ENCODE results near the gene CLDN7.

The CLDN7 gene

DNA sequence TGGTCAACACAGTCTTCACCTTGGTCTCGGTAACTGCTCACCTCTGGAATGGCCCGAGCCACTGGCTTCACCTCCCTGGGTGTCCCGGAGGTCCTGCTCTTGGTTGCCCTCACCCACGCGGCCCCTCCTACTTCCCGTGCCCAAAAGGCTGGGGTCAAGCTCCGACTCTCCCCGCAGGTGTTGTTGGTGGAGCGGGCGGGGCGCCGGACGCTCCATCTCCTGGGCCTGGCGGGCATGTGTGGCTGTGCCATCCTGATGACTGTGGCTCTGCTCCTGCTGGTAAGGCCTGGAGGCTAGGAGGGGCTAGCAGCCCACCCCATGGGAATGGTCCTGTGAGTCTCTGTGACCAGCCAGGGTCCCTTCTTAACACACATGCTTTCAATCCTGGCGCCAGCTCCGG, 22.6 kb upstream of the CLDN7 start:
- no peaks in the 10 kb centered on the region for H3K36me3 ChIP-seq (ENCODE audit: insufficient read depth, low read length)
- H3K4me3 ChIP-seq (ENCODE audit: low read depth, low read length) = no peak overlapping the region
- no peak overlapping the region for H2AFZ ChIP-seq (ENCODE audit: low read length, unreplicated experiment)
- H3K4me1 ChIP-seq (ENCODE audit: control insufficient read depth, insufficient read depth, low read length, unreplicated experiment) = no peaks in the 10 kb centered on the region
- H3K79me2 ChIP-seq (ENCODE audit: control insufficient read depth, insufficient read depth, low read length, unreplicated experiment) = no peaks in the 10 kb centered on the region
- peaks cover 49% of the 10 kb centered on the region for H3K27me3 ChIP-seq (ENCODE audit: insufficient read depth, low read length)
- no peak overlapping the region for H3K27ac ChIP-seq (ENCODE audit: low read depth, low read length)

DNA sequence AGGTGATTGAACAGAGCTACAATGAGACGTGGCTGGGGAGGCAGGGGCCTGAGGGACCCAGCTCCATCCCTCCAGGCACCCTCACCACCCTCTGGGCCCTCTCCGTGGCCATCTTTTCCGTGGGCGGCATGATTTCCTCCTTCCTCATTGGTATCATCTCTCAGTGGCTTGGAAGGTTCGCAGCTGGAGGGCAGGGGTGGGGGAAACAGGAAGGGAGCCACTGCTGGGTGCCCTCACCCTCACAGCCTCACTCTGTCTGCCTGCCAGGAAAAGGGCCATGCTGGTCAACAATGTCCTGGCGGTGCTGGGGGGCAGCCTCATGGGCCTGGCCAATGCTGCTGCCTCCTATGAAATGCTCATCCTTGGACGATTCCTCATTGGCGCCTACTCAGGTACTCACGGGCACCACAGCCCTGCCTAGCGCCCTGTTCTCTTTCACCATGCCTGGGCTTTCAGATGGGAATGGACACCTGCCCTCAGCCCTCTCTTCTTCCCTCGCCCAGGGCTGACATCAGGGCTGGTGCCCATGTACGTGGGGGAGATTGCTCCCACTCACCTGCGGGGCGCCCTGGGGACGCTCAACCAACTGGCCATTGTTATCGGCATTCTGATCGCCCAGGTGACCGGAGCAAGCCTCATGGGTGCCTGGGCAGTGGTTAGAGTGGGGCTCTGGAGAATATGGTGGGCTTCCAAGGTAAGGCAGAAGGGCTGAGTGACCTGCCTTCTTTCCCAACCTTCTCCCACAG, 21.4 kb upstream of the CLDN7 start:
- H3K79me2 ChIP-seq (ENCODE audit: control insufficient read depth, insufficient read depth, low read length, unreplicated experiment) = no peaks in the 10 kb centered on the region
- no peak overlapping the region for H2AFZ ChIP-seq (ENCODE audit: low read length, unreplicated experiment)
- no peaks in the 10 kb centered on the region for H3K36me3 ChIP-seq (ENCODE audit: insufficient read depth, low read length)
- no peaks in the 10 kb centered on the region for H3K4me1 ChIP-seq (ENCODE audit: control insufficient read depth, insufficient read depth, low read length, unreplicated experiment)
- H3K4me3 ChIP-seq (ENCODE audit: low read depth, low read length) = no peak overlapping the region
- peaks cover 49% of the 10 kb centered on the region for H3K27me3 ChIP-seq (ENCODE audit: insufficient read depth, low read length)
- no peak overlapping the region for H3K27ac ChIP-seq (ENCODE audit: low read depth, low read length)

DNA sequence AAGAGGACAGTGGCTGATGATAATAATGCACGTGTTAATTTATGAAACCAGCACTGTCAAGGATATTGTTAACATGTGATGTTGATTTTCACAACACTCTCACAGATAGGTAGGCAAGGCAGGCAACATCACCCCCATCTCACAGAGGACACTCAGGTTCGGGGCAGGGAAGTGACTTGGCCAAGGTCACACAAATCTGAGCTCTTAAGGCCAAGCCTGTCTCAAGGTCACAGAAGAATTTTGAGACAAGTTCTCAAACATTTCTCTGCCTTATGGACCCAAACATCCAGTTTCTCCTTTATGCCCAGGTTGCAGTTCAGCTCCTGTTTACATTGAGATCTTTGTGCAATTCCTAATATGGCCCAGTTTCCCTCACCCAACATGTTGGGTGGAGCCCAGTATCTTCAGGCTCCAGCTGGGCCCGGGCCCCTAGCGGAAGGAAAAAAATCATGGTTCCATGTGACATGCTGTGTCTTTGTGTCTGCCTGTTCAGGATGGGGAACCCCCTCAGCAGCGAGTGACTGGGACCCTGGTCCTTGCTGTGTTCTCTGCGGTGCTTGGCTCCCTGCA, 20.6 kb upstream of the CLDN7 start:
- Histone ChIP-seq H3K36me3 (ENCODE audit: insufficient read depth, low read length) (no peaks in the 10 kb centered on the region), H2AFZ (ENCODE audit: low read length, unreplicated experiment) (no peak overlapping the region), H3K4me1 (ENCODE audit: control insufficient read depth, insufficient read depth, low read length, unreplicated experiment) (no peaks in the 10 kb centered on the region), H3K27ac (ENCODE audit: low read depth, low read length) (no peak overlapping the region), H3K4me3 (ENCODE audit: low read depth, low read length) (no peak overlapping the region), H3K79me2 (ENCODE audit: control insufficient read depth, insufficient read depth, low read length, unreplicated experiment) (no peaks in the 10 kb centered on the region), H3K27me3 (ENCODE audit: insufficient read depth, low read length) (peaks cover 42% of the 10 kb centered on the region)

DNA sequence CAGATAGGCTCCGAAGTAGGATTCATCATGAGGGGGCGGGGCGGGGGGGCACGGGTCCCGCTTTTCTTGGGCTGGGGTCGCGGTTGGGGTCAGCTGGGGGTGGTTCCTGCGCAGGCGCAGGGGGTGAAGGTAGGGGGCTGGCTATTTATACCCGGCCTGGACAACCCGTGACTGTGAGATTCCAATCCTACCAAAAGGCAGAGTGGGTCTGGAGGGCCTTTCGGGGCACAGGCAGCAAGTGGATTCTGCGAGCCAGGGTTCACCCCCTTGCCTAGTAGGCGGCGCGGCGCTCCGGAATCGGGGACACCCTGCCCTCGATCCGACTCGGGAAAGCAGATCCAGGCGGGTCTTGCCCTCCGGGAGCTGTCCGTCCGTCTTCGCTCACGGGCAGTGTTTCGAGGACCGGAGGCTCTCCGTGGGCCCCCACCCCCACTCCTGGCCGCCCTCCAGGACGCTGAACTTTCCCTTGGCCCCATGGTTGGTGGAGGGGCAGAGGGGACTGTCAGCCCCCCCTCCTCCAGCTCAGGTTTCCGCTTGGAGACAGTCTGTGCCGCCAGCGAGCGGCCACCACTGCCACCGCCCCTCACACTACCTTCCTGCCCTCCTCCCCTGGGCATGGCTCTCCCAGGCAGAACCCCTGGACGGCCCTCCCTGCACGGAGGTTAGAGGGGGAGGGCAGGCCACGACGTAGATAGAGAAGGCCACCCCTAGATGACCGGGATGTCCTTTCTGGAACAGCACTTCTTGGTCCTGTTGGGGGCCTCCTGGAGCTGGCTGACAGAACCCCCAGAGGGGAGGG, 19.9 kb upstream of the CLDN7 start:
- H3K27ac ChIP-seq (ENCODE audit: low read depth, low read length) = no peak overlapping the region
- H3K79me2 ChIP-seq (ENCODE audit: control insufficient read depth, insufficient read depth, low read length, unreplicated experiment) = no peaks in the 10 kb centered on the region

DNA sequence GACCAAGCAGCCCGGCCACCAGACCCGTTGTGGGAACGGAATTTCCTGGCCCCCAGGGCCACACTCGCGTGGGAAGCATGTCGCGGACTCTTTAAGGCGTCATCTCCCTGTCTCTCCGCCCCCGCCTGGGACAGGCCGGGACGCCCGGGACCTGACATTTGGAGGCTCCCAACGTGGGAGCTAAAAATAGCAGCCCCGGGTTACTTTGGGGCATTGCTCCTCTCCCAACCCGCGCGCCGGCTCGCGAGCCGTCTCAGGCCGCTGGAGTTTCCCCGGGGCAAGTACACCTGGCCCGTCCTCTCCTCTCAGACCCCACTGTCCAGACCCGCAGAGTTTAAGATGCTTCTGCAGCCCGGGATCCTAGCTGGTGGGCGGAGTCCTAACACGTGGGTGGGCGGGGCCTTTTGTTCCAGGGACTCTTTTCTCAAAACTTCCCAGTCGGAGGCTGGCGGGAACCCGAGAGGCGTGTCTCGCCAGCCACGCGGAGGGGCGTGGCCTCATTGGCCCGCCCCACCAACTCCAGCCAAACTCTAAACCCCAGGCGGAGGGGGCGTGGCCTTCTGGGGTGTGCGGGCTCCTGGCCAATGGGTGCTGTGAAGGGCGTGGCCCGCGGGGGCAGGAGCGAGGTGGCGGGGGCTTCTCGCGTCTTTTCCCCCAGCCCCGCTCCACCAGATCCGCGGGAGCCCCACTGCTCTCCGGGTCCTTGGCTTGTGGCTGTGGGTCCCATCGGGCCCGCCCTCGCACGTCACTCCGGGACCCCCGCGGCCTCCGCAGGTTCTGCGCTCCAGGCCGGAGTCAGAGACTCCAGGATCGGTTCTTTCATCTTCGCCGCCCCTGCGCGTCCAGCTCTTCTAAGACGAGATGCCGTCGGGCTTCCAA, 19.0 kb upstream of the CLDN7 start, which contains the start of gene SLC2A4:
TSS of gene SLC2A4 (plus strand) at position 645 of the 879 bp plus-strand sequence. CDS start at position 862, 217 bp downstream.
- peak within 1 kb of the TSS; percentile 75 for H3K4me3 ChIP-seq (ENCODE audit: low read depth, low read length)
- no peaks in the 10 kb centered on the region for H3K79me2 ChIP-seq (ENCODE audit: control insufficient read depth, insufficient read depth, low read length, unreplicated experiment)
- H3K4me1 ChIP-seq (ENCODE audit: control insufficient read depth, insufficient read depth, low read length, unreplicated experiment) = no peaks in the 10 kb centered on the region
- peak within 1 kb of the TSS; percentile 53; the same call in 1 of the 2 replicates for H3K27ac ChIP-seq (ENCODE audit: low read depth, low read length)
- H2AFZ ChIP-seq (ENCODE audit: low read length, unreplicated experiment) = peak within 1 kb of the TSS; percentile 40
- no peaks in the 10 kb centered on the region for H3K36me3 ChIP-seq (ENCODE audit: insufficient read depth, low read length)
- H3K27me3 ChIP-seq (ENCODE audit: insufficient read depth, low read length) = peaks cover 31% of the 10 kb centered on the region

More for the DNA sequence above, 19.9 kb upstream of the CLDN7 start:
- no peaks in the 10 kb centered on the region for H3K4me1 ChIP-seq (ENCODE audit: control insufficient read depth, insufficient read depth, low read length, unreplicated experiment)
- no peak overlapping the region for H2AFZ ChIP-seq (ENCODE audit: low read length, unreplicated experiment)
- no peaks in the 10 kb centered on the region for H3K36me3 ChIP-seq (ENCODE audit: insufficient read depth, low read length)
- H3K4me3 ChIP-seq (ENCODE audit: low read depth, low read length) = peak overlapping the region; percentile 75
- H3K27me3 ChIP-seq (ENCODE audit: insufficient read depth, low read length) = peaks cover 36% of the 10 kb centered on the region

DNA sequence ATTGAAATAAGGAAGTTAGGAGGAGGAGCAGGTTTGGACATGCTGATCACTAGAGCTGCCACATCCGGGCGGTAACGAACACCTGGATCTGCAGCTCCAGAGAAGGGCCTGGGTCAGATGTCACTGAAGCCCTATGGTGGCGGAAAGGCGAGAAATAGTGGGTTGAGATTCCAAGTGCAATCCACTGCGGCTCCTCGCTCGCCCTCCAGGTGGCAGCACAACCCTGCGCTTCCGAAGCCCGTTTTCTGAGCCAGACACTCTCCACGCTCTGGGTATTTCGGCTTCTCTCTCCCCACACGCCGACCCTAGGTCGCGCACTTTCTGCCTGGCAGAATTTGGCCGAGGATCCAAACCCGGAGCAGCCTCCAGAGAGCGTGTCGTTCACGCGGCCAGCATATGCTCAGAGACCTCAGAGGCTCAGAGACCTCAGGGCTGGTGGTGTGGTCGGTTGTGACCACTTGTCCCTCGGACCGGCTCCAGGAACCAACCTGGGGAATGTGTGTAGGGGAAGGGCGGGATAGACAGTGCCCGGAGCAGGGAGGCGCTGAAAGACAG, 18.3 kb upstream of the CLDN7 start:
- Histone ChIP-seq H3K27ac (ENCODE audit: low read depth, low read length) (peak overlapping the region; percentile 53; the same call in 1 of the 2 replicates), H3K36me3 (ENCODE audit: insufficient read depth, low read length) (no peaks in the 10 kb centered on the region), H3K4me1 (ENCODE audit: control insufficient read depth, insufficient read depth, low read length, unreplicated experiment) (no peaks in the 10 kb centered on the region), H2AFZ (ENCODE audit: low read length, unreplicated experiment) (peak overlapping the region; percentile 40), H3K4me3 (ENCODE audit: low read depth, low read length) (peak overlapping the region; percentile 75), H3K27me3 (ENCODE audit: insufficient read depth, low read length) (peaks cover 25% of the 10 kb centered on the region), H3K79me2 (ENCODE audit: control insufficient read depth, insufficient read depth, low read length, unreplicated experiment) (no peaks in the 10 kb centered on the region)

DNA sequence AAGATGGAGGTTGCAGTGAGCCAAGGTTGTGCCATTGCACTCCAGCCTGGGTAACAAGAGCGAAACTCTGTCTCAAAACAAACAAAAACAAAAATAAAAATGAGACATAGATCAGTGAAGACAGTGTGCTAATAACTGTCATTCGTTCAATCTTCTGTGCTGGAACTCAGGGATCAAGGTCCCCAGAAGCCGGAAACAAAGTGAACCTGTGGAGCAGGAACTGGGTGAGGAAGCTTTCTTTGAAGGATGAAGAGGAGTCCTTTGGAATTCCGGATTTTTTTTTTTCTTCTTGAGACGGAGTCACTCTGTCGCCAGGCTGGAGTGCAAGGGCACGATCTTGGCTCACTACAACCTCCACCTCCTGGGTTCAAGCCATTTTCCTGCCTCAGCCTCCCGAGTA, 17.2 kb upstream of the CLDN7 start:
- Histone ChIP-seq H3K27me3 (ENCODE audit: insufficient read depth, low read length) (peaks cover 25% of the 10 kb centered on the region), H3K36me3 (ENCODE audit: insufficient read depth, low read length) (no peaks in the 10 kb centered on the region)

DNA sequence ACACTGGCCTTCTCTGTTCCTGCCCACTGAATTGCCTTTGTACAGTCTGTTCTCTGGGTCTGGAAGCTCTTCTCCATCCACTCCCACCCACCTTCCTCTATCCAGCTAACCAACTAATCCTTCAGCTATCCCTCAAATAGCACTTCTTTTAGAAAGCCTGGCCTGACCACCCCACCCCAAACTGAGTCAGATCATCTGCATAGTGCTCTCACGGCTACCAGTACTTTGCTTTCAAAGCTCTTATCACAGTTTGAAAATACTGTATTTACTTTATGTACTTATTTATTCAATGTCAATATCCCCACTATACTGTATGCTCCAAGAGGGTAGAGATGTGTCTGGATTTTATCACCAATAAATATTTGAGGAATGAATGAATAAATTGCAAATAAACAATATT, 4.5 kb upstream of the CLDN7 start:
- Histone ChIP-seq H2AFZ (ENCODE audit: low read length, unreplicated experiment) (no peak overlapping the region), H3K4me1 (ENCODE audit: control insufficient read depth, insufficient read depth, low read length, unreplicated experiment) (peaks cover 17% of the 10 kb centered on the region), H3K27me3 (ENCODE audit: insufficient read depth, low read length) (peaks cover 9% of the 10 kb centered on the region), H3K27ac (ENCODE audit: low read depth, low read length) (peak overlapping the region; percentile 46), H3K36me3 (ENCODE audit: insufficient read depth, low read length) (no peaks in the 10 kb centered on the region), H3K79me2 (ENCODE audit: control insufficient read depth, insufficient read depth, low read length, unreplicated experiment) (no peaks in the 10 kb centered on the region), H3K4me3 (ENCODE audit: low read depth, low read length) (no peak overlapping the region)

More for the DNA sequence above, 17.2 kb upstream of the CLDN7 start:
- no peaks in the 10 kb centered on the region for H3K4me1 ChIP-seq (ENCODE audit: control insufficient read depth, insufficient read depth, low read length, unreplicated experiment)
- no peak overlapping the region for H3K4me3 ChIP-seq (ENCODE audit: low read depth, low read length)
- no peaks in the 10 kb centered on the region for H3K79me2 ChIP-seq (ENCODE audit: control insufficient read depth, insufficient read depth, low read length, unreplicated experiment)
- no peak overlapping the region for H2AFZ ChIP-seq (ENCODE audit: low read length, unreplicated experiment)
- no peak overlapping the region for H3K27ac ChIP-seq (ENCODE audit: low read depth, low read length)

DNA sequence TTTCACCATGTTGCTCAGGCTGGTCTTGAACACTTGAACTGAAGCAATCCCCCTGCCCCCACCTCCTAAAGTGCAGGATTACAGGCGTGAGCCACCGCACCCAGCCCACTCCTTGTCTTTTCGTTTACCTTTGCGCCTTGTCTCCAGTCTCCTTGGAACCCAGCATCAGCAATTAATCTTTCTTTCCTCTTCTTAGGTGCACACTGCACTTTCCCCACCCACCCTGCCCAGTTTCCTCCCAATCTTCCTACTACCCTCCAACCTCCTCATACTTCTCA, 1.5 kb upstream of the CLDN7 start:
- H3K27me3 ChIP-seq (ENCODE audit: insufficient read depth, low read length) = peaks cover 16% of the 10 kb centered on the region
- peaks cover 8% of the 10 kb centered on the region for H3K36me3 ChIP-seq (ENCODE audit: insufficient read depth, low read length)
- peak overlapping the region; percentile 74 for H3K27ac ChIP-seq (ENCODE audit: low read depth, low read length)
- peaks cover 26% of the 10 kb centered on the region for H3K4me1 ChIP-seq (ENCODE audit: control insufficient read depth, insufficient read depth, low read length, unreplicated experiment)
- H2AFZ ChIP-seq (ENCODE audit: low read length, unreplicated experiment) = no peak overlapping the region
- H3K79me2 ChIP-seq (ENCODE audit: control insufficient read depth, insufficient read depth, low read length, unreplicated experiment) = no peaks in the 10 kb centered on the region
- H3K4me3 ChIP-seq (ENCODE audit: low read depth, low read length) = no peak overlapping the region

Data from ACC112 (cell line).